ENCODE results near the gene NKX6-1.

NKX6-1 gene

DNA sequence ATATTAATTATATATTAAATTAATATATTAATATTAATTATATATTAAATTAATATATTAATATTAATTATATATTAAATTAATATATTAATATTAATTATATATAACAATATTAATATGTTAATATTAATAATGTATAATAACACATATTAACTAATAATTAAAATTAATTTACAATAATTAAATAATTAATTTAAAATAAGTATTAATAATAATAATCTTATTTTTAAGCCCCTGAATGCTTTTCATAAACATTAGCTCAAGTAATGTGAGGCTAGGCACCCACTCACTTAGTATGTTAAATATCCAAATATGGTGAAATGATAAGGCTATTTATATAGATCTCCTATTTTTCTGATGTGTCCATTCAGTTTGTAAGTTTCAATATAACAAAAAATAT, 26.9 kb downstream of the NKX6-1 start:
- no peak for DNase-seq

DNA sequence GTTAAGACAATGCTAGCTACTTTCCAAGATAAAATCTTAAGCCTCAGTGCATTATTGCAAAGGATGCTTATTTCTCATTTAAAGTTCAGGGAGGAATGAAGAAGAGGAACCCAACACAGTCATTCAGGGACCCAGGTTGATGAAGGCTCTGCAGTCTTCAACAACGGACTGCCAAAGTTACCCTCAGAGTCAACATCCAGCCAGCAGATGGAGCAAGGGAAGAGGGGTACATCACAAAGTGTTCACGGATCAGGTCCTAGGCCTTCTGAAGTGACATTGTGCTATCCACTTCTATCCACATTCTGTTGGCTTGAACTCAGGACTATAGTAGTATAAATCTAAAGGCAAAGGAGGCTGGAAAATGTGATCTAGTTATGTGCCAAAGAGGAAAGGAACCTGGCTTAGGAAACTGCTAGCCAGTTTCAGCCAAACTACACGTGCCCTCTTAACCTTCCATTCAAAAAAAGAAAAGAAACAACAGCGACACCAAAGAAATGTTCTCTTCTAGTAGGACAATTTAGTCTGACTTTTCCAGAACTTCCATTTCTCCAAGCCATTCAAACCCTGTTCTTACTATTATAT, 28.8 kb downstream of the NKX6-1 start:
- no peak for DNase-seq

GRCh38 chr4:84467601-84468000, 31.5 kb downstream of the NKX6-1 start:
- no peak for DNase-seq

DNA sequence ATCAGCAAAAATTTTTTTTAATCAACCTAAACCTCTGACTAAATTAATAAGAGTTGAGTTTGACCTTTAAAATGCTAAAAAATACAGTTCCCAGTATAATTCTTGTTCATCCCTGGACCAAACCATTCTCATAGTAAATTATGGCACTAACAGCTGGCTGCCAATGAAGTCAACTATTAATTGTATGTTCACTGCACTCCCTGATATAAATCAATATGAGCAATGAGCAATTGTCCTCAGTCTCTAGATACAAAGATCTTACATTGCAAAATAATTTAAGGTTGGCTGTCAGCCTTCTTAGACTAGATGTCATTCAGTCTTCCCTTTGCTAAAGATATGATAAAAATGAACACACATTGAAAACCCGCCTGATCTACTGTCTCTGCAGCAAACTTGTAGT, 39.3 kb downstream of the NKX6-1 start:
- DNase-seq = no peak

GRCh38 chr4:84456157-84456556, 42.9 kb downstream of the NKX6-1 start:
- no peak for DNase-seq

DNA sequence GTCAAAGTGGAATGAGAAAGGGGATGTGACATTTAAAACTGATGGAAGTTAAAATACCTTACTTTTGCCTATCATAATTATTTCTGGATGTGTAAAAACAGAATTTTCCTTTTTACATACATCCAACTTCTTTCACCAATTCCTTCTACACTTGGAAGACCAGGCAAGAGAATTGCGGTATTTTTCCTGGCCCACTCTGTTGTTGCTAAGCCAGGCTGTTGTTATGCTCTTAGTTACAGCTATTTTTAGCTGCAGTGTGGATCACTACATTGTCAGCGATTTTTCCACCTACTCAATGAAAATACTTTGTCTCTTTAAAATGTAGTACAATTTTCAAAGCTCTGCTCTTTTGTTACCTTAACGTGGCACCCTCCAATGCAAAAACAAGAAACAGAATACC, 43.4 kb downstream of the NKX6-1 start:
- no peak for DNase-seq

DNA sequence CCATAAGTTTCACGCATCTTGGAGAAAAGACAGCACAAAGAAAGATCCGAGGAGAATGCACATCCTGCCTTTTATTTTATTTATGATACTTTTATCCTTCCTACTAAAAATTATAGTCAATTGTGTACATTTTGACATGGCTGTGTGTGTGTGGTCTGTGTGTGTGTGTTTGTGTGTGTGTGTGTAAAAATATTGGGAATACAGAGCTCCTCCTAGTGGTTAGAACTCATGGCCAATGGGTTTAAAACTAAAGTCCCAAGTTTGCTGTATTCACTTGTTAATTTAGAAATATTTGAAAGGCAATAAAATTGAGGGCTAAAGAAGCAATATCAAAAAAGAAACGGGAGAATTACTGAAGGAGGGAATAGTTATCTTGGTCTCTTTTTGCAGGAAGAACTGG, 47.5 kb downstream of the NKX6-1 start:
- DNase-seq = no peak

DNA sequence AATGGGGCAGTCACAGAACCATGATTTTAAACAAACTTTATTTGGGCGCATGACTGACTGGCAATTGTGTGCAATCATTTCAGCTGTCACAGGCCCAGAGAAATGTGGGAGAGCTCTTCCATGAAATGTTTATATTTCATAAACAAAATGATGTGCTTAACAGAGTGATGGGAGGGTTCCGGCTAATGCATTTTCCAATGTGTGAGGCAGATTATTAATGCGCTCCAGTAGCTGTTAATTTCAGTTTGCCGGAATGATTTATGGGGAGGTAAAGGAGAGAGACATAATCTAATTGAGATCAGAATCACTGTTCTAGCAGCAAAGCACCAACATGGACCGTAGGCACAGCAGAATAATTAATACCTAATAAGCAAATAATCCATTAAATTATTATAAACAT, 55.6 kb downstream of the NKX6-1 start:
- no peak for DNase-seq

DNA sequence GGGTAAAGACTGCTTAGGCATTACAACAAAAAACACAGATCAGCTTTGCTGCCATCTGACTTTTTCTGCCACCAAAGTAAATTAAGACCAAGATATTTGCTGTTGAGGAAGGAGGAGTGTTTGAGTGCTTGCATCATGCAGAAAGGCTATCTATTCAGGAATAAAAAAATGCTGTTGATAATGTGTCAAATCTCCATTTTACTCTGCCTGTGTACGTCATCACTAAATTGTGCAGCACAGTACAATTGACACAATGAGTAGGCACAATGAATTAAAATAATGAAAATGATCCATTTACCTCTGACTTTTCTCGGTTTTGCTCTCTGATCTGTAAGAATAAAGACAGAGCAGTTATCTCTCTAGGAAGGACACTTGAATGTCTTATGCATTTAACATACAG, 56.3 kb downstream of the NKX6-1 start:
- no peak for DNase-seq

Data from activated CD4-positive, alpha-beta T cell treated with anti-CD3 and anti-CD28 coated beads for 4 hours (primary cell).